HCT116 (cell line): ENCODE measurements around the gene VAMP2. TPM values are rescaled to one million over a fixed set of nuclear protein-coding genes. Genes with fewer than 3 reads are reported as not detected.

ENCODE experiments used
- ATAC-seq: fragments of 200-7000 bp; cut with Tn5 transposase; 2 replicates; pipeline ENCODE4 v1.9.1; 2020; ENCODE audit warnings: mild to moderate bottlenecking, moderate library complexity
- BruUV-seq: library from RNA; stranded (reverse); fragments of 400-500 nt; replicated peaks from 2 replicates; lab custom pipeline; 2021; lab: Mats Ljungman, UMichigan
- CTCF ChIA-PET: fragments of 300-600 bp; sonication (Branson Sonifier 250); formaldehyde crosslinking; loops from one replicate; lab custom pipeline; 2021; ENCODE audit warnings: antibody characterized with exemption; lab: Charles Lee
- POLR2A ChIA-PET: fragments of 300-600, 350-600 bp; sonication (Branson Sonifier 250); formaldehyde crosslinking; loops from one replicate; lab custom pipeline; 2021; ENCODE audit warnings: antibody characterized with exemption; lab: Charles Lee
- RAD21 ChIA-PET, 2 experiments: fragments of 300-600 bp; sonication (Branson Sonifier 250); formaldehyde crosslinking; loops; one replicate each; lab custom pipeline; 2023; ENCODE audit warnings: low total read pairs in 2 of 2; ENCODE audit not compliant: uncharacterized antibody in 2 of 2, unreplicated experiment in 2 of 2, low non-redundant PET in 1 of 2; lab: Charles Lee
- DNase-seq: peaks from one replicate; pipeline ENCODE4 v3.0.0-alpha.2; 2010; ENCODE audit warnings: low read depth, low spot score
- H2AFZ ChIP-seq: fragments of 200-600 bp; shearing (Covaris generic), sonication (generic); 2 replicates; pipeline ENCODE4 v1.6.1; 2017; ENCODE audit warnings: low read depth, mixed run types, mixed read lengths, antibody characterized with exemption, low read length; ENCODE audit not compliant: poor library complexity, severe bottlenecking
- H3K27ac ChIP-seq: 2 replicates; pipeline ENCODE4 v1.5.1; 2012; ENCODE audit warnings: low read depth, low read length
- H3K27me3 ChIP-seq: fragments of 200-600 bp; sonication (generic); 2 replicates; pipeline ENCODE4 v1.6.1; 2016; ENCODE audit warnings: mixed run types, low read length, mixed read lengths; ENCODE audit not compliant: insufficient read depth
- H3K36me3 ChIP-seq, 2 experiments: fragments of 200-500 bp in 1 of 2; fragments of 200-600 bp in 1 of 2; sonication (Bioruptor generic) in 1 of 2; sonication (generic) in 1 of 2; 2 replicates each; pipeline versions ENCODE4 v1.5.1 to v1.6.1; 2014 to 2016; ENCODE audit warnings: low read length in 2 of 2, inconsistent platforms in 1 of 2, mixed read lengths in 1 of 2, mixed run types in 1 of 2; ENCODE audit not compliant: insufficient read depth in 2 of 2, control insufficient read depth in 1 of 2
- H3K4me1 ChIP-seq, 2 experiments: fragments of 200-600 bp in 1 of 2; sonication (generic) in 1 of 2; 2 replicates each; pipeline versions ENCODE4 v1.5.1 to v1.6.1; 2012 to 2017; ENCODE audit warnings: low read length in 2 of 2, inconsistent platforms in 1 of 2, mild to moderate bottlenecking in 1 of 2, mixed read lengths in 1 of 2, mixed run types in 1 of 2, moderate library complexity in 1 of 2; ENCODE audit not compliant: insufficient read depth in 2 of 2, control insufficient read depth in 1 of 2
- H3K4me2 ChIP-seq: fragments of 200-600 bp; sonication (generic); 2 replicates; pipeline ENCODE4 v1.6.1; 2017; ENCODE audit warnings: mixed run types, low read length, mixed read lengths
- H3K4me3 ChIP-seq, 2 experiments: fragments of 200-600 bp in 1 of 2; sonication (generic) in 1 of 2; replicated peaks in 1 of 2; 2 replicates each; pipeline ENCODE4 v1.5.1; 2011 to 2016; ENCODE audit warnings: low read length in 2 of 2, control low read depth in 1 of 2, low read depth in 1 of 2, mild to moderate bottlenecking in 1 of 2, mixed read lengths in 1 of 2, mixed run types in 1 of 2
- H3K79me2 ChIP-seq: fragments of 200-600 bp; sonication (generic); 2 replicates; pipeline ENCODE4 v1.6.1; 2017; ENCODE audit warnings: mild to moderate bottlenecking, mixed run types, low read length, moderate library complexity, mixed read lengths; ENCODE audit not compliant: insufficient read depth
- H3K9ac ChIP-seq: fragments of 200-600 bp; sonication (generic); 2 replicates; pipeline ENCODE4 v1.6.1; 2016; ENCODE audit warnings: low read length, mixed read lengths
- H3K9me2 ChIP-seq: fragments of 200-600 bp; sonication (generic), shearing (Covaris generic); 2 replicates; pipeline ENCODE4 v1.6.1; 2017; ENCODE audit warnings: mixed run types, mild to moderate bottlenecking, moderate library complexity; ENCODE audit not compliant: insufficient read depth
- H3K9me3 ChIP-seq, 2 experiments: fragments of 200-500 bp in 1 of 2; fragments of 200-600 bp in 1 of 2; sonication (Bioruptor generic) in 1 of 2; sonication (generic) in 1 of 2; 2 replicates each; pipeline ENCODE4 v1.6.1; 2014 to 2017; ENCODE audit warnings: low read length in 2 of 2, mixed read lengths in 2 of 2, inconsistent platforms in 1 of 2, low read depth in 1 of 2, mild to moderate bottlenecking in 1 of 2, mixed run types in 1 of 2, moderate library complexity in 1 of 2; ENCODE audit not compliant: control insufficient read depth in 1 of 2, insufficient read depth in 1 of 2
- H4K20me1 ChIP-seq: fragments of 200-600 bp; sonication (generic), shearing (Covaris generic); 2 replicates; pipeline ENCODE4 v1.6.1; 2017; ENCODE audit warnings: mixed run types, mild to moderate bottlenecking, moderate library complexity; ENCODE audit not compliant: insufficient read depth
- ATF3 ChIP-seq: IDR thresholded peaks from 2 replicates; pipeline ENCODE4 v1.6.1; 2012
- CTCF ChIP-seq, 3 experiments: fragments of 200-600 bp in 1 of 3; sonication (generic) in 1 of 3; IDR thresholded peaks in 2 of 3; conservative IDR thresholded peaks in 1 of 3; 2 replicates each; pipeline ENCODE4 v1.5.1; 2012 to 2017; ENCODE audit warnings: low read depth in 2 of 3, low read length in 2 of 3, antibody characterized with exemption in 1 of 3, borderline replicate concordance in 1 of 3, control low read depth in 1 of 3, mild to moderate bottlenecking in 1 of 3, mixed read lengths in 1 of 3, mixed run types in 1 of 3, moderate library complexity in 1 of 3; ENCODE audit not compliant: insufficient read depth in 1 of 3
- EGR1 ChIP-seq: IDR thresholded peaks from 2 replicates; pipeline ENCODE4 v1.6.1; 2012; ENCODE audit warnings: low read depth
- MAX ChIP-seq: IDR thresholded peaks from 2 replicates; pipeline ENCODE4 v1.6.1; 2012
- SP1 ChIP-seq: IDR thresholded peaks from 2 replicates; pipeline ENCODE4 v1.6.1; 2012; ENCODE audit warnings: low read depth
- TCF7L2 ChIP-seq: IDR thresholded peaks from 2 replicates; pipeline ENCODE4 v1.7.0; 2011; ENCODE audit warnings: borderline replicate concordance, inconsistent platforms; ENCODE audit not compliant: insufficient read depth, insufficient read length; ENCODE audit errors: extremely low read depth
- ZNF274 ChIP-seq: fragments of 200-500 bp; sonication (Bioruptor generic); IDR thresholded peaks from 2 replicates; pipeline ENCODE4 v1.6.1; 2014; ENCODE audit warnings: mild to moderate bottlenecking, low read depth, low read length, inconsistent platforms
- intact Hi-C: fragments of 100-400 bp; cut with micrococcal nuclease; formaldehyde crosslinking; loops from 2 replicates; pipeline ENCODE4 v1.10.0; 2022
- total RNA-seq: library from RNA; stranded (reverse); gene quantifications from one replicate; pipeline ENCODE4 v1.2.1, GENCODE V29; 2021; ENCODE audit not compliant: unreplicated experiment

The VAMP2 gene
- total RNA-seq, 1 experiment from 2014 or later: 35.9 TPM

- H4K20me1 ChIP-seq: no peaks in the 10 kb centered on the region
- H3K79me2 ChIP-seq: peaks cover 57% of the 10 kb centered on the region
- H3K4me1 ChIP-seq: peaks cover 36 to 57% of the 10 kb centered on the region in 2 experiments
- H3K36me3 ChIP-seq: peaks cover 31 to 38% of the 10 kb centered on the region in 2 experiments
- H3K27me3 ChIP-seq: no peaks in the 10 kb centered on the region
- peak overlapping the region; percentile 85 to 91 for H3K4me3 ChIP-seq
- H3K27ac ChIP-seq: peak overlapping the region; percentile 77
- no peaks in the 10 kb centered on the region for H3K9me2 ChIP-seq
- POLR2A ChIA-PET: interaction anchor here (0.6 to 1.6 kb wide), 8 partner anchors 8 to 67 kb away, joined by 3 to 8 read pairs (median 4); partner anchors contain the start of gene BORCS6
- intact Hi-C loops: loop anchor here (1.0 kb wide), 1 partner anchor 12 kb away; no protein-coding TSS in a partner anchor
- no peak for DNase-seq
- peak overlapping the region; percentile 99 for H3K9ac ChIP-seq
- no peaks in the 10 kb centered on the region for H3K9me3 ChIP-seq
- RAD21 ChIA-PET: no interaction called here
- H2AFZ ChIP-seq: no peak overlapping the region
- no peak for TF ChIP-seq MAX
- no peak for TF ChIP-seq ATF3
- TF ChIP-seq CTCF (IDR thresholded peaks at IDR 0.05 in 2 of 3, conservative IDR thresholded peaks at IDR 0.05 in 1 of 3; ENCODE audit: borderline replicate concordance in 1 of 3, insufficient read depth in 1 of 3, low read depth in 2 of 3, low read length in 2 of 3): no peak
- no peak for TF ChIP-seq ZNF274
- no peak for TF ChIP-seq TCF7L2
- no peak for TF ChIP-seq EGR1
- TF ChIP-seq SP1: no peak
- TF ChIP-seq, all 23 proteins: peak for 0
- BruUV-seq: TSS peak; percentile 5
- peak overlapping the region; percentile 100 for H3K4me2 ChIP-seq
- ATAC-seq: no peak
- CTCF ChIA-PET: interaction anchor here (0.6 to 1.0 kb wide), 2 partner anchors 10 to 50 kb away, joined by 4 read pairs; no protein-coding TSS in a partner anchor
These were observed 11.1 kb downstream of the VAMP2 start for GRCh38 chr17:8151641-8152111.
